SK-N-SH (cell line): ENCODE results near the gene SMYD3.

Experiments
- EP300 ChIP-seq, 2 experiments: IDR thresholded peaks; 2 replicates each; pipeline versions ENCODE4 v1.4.0 to v1.6.1; 2012; ENCODE audit warnings: borderline replicate concordance in 1 of 2, low read depth in 1 of 2, low read length in 1 of 2
- MAX ChIP-seq: IDR thresholded peaks from 2 replicates; pipeline ENCODE4 v1.4.0; 2012; ENCODE audit warnings: low read depth
- MXI1 ChIP-seq: IDR thresholded peaks from 2 replicates; pipeline ENCODE4 v1.6.1; 2012; ENCODE audit warnings: mild to moderate bottlenecking, low read depth, low read length, improper control_type of control experiment
- NFIC ChIP-seq: IDR thresholded peaks from 2 replicates; pipeline ENCODE4 v1.4.0; 2012; ENCODE audit warnings: borderline replicate concordance
- NRF1 ChIP-seq: IDR thresholded peaks from 2 replicates; pipeline ENCODE4 v1.6.1; 2012; ENCODE audit warnings: low read depth, mild to moderate bottlenecking, low read length
- POLR2AphosphoS5 ChIP-seq: IDR thresholded peaks from 2 replicates; pipeline ENCODE4 v1.6.1; 2012; ENCODE audit warnings: low read depth, low read length
- RAD21 ChIP-seq: IDR thresholded peaks from 2 replicates; pipeline ENCODE4 v1.6.1; 2012; ENCODE audit warnings: mild to moderate bottlenecking, low read length
- SIN3A ChIP-seq: IDR thresholded peaks from 2 replicates; pipeline ENCODE4 v1.6.1; 2012; ENCODE audit warnings: low read depth, mild to moderate bottlenecking, low read length, moderate library complexity, borderline replicate concordance
- SMC3 ChIP-seq: IDR thresholded peaks from 2 replicates; pipeline ENCODE4 v1.6.1; 2012; ENCODE audit warnings: low read depth, low read length, improper control_type of control experiment
- TCF12 ChIP-seq: IDR thresholded peaks from 2 replicates; pipeline ENCODE4 v1.4.0; 2012
- YY1 ChIP-seq: IDR thresholded peaks from 2 replicates; pipeline ENCODE4 v1.4.0; 2012; ENCODE audit warnings: low read depth, mild to moderate bottlenecking
- TF ChIP-seq, protein P1 (sequence below): fragments of 200-600 bp; sonication (generic); IDR thresholded peaks from 2 replicates; pipeline ENCODE4 v1.6.1; 2017; ENCODE audit warnings: antibody characterized with exemption, mild to moderate bottlenecking, moderate library complexity
- TF ChIP-seq, protein P2 (sequence below): IDR thresholded peaks from 2 replicates; pipeline ENCODE4 v1.6.1; 2012; ENCODE audit warnings: mild to moderate bottlenecking, low read depth, low read length, moderate library complexity

- TF ChIP-seq RAD21 (no peak), SIN3A (no peak), SMC3 (no peak), TCF12 (no peak), POLR2AphosphoS5 (no peak), NFIC (no peak), NRF1 (no peak), MAX (no peak), YY1 (no peak), MXI1 (no peak), EP300 (IDR thresholded peaks at IDR 0.05; ENCODE audit: borderline replicate concordance in 1 of 2, low read depth in 1 of 2, low read length in 1 of 2) (no peak)
- TF ChIP-seq, protein P1, sequence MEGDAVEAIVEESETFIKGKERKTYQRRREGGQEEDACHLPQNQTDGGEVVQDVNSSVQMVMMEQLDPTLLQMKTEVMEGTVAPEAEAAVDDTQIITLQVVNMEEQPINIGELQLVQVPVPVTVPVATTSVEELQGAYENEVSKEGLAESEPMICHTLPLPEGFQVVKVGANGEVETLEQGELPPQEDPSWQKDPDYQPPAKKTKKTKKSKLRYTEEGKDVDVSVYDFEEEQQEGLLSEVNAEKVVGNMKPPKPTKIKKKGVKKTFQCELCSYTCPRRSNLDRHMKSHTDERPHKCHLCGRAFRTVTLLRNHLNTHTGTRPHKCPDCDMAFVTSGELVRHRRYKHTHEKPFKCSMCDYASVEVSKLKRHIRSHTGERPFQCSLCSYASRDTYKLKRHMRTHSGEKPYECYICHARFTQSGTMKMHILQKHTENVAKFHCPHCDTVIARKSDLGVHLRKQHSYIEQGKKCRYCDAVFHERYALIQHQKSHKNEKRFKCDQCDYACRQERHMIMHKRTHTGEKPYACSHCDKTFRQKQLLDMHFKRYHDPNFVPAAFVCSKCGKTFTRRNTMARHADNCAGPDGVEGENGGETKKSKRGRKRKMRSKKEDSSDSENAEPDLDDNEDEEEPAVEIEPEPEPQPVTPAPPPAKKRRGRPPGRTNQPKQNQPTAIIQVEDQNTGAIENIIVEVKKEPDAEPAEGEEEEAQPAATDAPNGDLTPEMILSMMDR, result no peak
- TF ChIP-seq, protein P2, sequence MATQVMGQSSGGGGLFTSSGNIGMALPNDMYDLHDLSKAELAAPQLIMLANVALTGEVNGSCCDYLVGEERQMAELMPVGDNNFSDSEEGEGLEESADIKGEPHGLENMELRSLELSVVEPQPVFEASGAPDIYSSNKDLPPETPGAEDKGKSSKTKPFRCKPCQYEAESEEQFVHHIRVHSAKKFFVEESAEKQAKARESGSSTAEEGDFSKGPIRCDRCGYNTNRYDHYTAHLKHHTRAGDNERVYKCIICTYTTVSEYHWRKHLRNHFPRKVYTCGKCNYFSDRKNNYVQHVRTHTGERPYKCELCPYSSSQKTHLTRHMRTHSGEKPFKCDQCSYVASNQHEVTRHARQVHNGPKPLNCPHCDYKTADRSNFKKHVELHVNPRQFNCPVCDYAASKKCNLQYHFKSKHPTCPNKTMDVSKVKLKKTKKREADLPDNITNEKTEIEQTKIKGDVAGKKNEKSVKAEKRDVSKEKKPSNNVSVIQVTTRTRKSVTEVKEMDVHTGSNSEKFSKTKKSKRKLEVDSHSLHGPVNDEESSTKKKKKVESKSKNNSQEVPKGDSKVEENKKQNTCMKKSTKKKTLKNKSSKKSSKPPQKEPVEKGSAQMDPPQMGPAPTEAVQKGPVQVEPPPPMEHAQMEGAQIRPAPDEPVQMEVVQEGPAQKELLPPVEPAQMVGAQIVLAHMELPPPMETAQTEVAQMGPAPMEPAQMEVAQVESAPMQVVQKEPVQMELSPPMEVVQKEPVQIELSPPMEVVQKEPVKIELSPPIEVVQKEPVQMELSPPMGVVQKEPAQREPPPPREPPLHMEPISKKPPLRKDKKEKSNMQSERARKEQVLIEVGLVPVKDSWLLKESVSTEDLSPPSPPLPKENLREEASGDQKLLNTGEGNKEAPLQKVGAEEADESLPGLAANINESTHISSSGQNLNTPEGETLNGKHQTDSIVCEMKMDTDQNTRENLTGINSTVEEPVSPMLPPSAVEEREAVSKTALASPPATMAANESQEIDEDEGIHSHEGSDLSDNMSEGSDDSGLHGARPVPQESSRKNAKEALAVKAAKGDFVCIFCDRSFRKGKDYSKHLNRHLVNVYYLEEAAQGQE, result no peak
These were observed 319.2 kb downstream of the SMYD3 start for GRCh38 chr1:246187834-246188372.
